Trophoblast cell (in vitro differentiated cells and primary cell): ENCODE results near the gene RPL18A.

ENCODE experiments used
- DNase-seq, 2 donors: peaks; one replicate each; pipeline ENCODE4 v3.0.0-alpha.2; 2016
- H2AFZ ChIP-seq: 2 replicates; pipeline ENCODE4 v1.6.1; 2013; ENCODE audit warnings: low read length, moderate library complexity, mild to moderate bottlenecking; ENCODE audit not compliant: insufficient read depth, poor library complexity
- H2AK5ac ChIP-seq: 2 replicates; pipeline ENCODE4 v1.6.1; 2013; ENCODE audit warnings: mild to moderate bottlenecking, low read length
- H2BK120ac ChIP-seq: 2 replicates; pipeline ENCODE4 v1.6.1; 2013; ENCODE audit warnings: low read length, mild to moderate bottlenecking, moderate library complexity; ENCODE audit not compliant: insufficient read depth, poor library complexity
- H2BK12ac ChIP-seq: 2 replicates; pipeline ENCODE4 v1.6.1; 2013; ENCODE audit warnings: mild to moderate bottlenecking, low read length, moderate library complexity
- H2BK5ac ChIP-seq: 2 replicates; pipeline ENCODE4 v1.6.1; 2013; ENCODE audit warnings: low read length, low read depth, moderate library complexity, mild to moderate bottlenecking; ENCODE audit not compliant: poor library complexity
- H3K14ac ChIP-seq: 2 replicates; pipeline ENCODE4 v1.6.1; 2013; ENCODE audit warnings: mild to moderate bottlenecking, low read length
- H3K18ac ChIP-seq: 2 replicates; pipeline ENCODE4 v1.6.1; 2013; ENCODE audit warnings: mild to moderate bottlenecking, low read length
- H3K23ac ChIP-seq: 2 replicates; pipeline ENCODE4 v1.6.1; 2013; ENCODE audit warnings: low read length
- H3K27ac ChIP-seq: 2 replicates; pipeline ENCODE4 v1.5.1; 2013; ENCODE audit warnings: low read depth, mild to moderate bottlenecking, inconsistent platforms, low read length, moderate library complexity
- H3K27me3 ChIP-seq: 2 replicates; pipeline ENCODE4 v1.6.1; 2013; ENCODE audit warnings: inconsistent platforms, mild to moderate bottlenecking, low read length, moderate library complexity; ENCODE audit not compliant: insufficient read depth
- H3K36me3 ChIP-seq, 2 experiments: 1 replicate in 1 of 2; 2 replicates in 1 of 2; pipeline ENCODE4 v1.6.1; 2013; ENCODE audit warnings: low read length in 2 of 2, mild to moderate bottlenecking in 2 of 2, moderate library complexity in 1 of 2; ENCODE audit not compliant: insufficient read depth in 2 of 2, control insufficient read depth in 1 of 2
- H3K4ac ChIP-seq: 2 replicates; pipeline ENCODE4 v1.6.1; 2013; ENCODE audit warnings: low read depth, mild to moderate bottlenecking, low read length, moderate library complexity
- H3K4me1 ChIP-seq, 2 experiments: 1 replicate in 1 of 2; 2 replicates in 1 of 2; pipeline ENCODE4 v1.6.1; 2013; ENCODE audit warnings: low read length in 2 of 2, mild to moderate bottlenecking in 2 of 2, moderate library complexity in 1 of 2; ENCODE audit not compliant: insufficient read depth in 2 of 2, control insufficient read depth in 1 of 2
- H3K4me2 ChIP-seq: 2 replicates; pipeline ENCODE4 v1.6.1; 2013; ENCODE audit warnings: inconsistent platforms, mild to moderate bottlenecking, low read length, moderate library complexity
- H3K4me3 ChIP-seq: 2 replicates; pipeline ENCODE4 v1.5.1; 2013; ENCODE audit warnings: mild to moderate bottlenecking, low read depth, low read length, inconsistent platforms
- H3K79me1 ChIP-seq: one replicate; pipeline ENCODE4 v1.6.1; 2013; ENCODE audit warnings: low read length
- H3K79me2 ChIP-seq: 2 replicates; pipeline ENCODE4 v1.6.1; 2013; ENCODE audit warnings: low read length, mild to moderate bottlenecking; ENCODE audit not compliant: control insufficient read depth, insufficient read depth, poor library complexity
- H3K9ac ChIP-seq: 2 replicates; pipeline ENCODE4 v1.6.1; 2013; ENCODE audit warnings: mild to moderate bottlenecking, low read length
- H3K9me3 ChIP-seq: 2 replicates; pipeline ENCODE4 v1.6.1; 2013; ENCODE audit warnings: low read depth, mild to moderate bottlenecking, control low read depth, inconsistent platforms, low read length; ENCODE audit not compliant: insufficient read depth
- H4K12ac ChIP-seq: 2 replicates; pipeline ENCODE4 v1.6.1; 2013; ENCODE audit warnings: low read depth, mild to moderate bottlenecking, low read length, moderate library complexity
- H4K8ac ChIP-seq: 2 replicates; pipeline ENCODE4 v1.6.1; 2013; ENCODE audit warnings: low read depth, mild to moderate bottlenecking, low read length, moderate library complexity
- H4K91ac ChIP-seq: one replicate; pipeline ENCODE4 v1.6.1; 2013; ENCODE audit warnings: low read depth, mild to moderate bottlenecking, low read length, moderate library complexity
- WGBS: extraction: QIAGEN DNeasy Blood & Tissue Kit; methylation state at CpG from one replicate; pipeline ENCODE4 v1.1.7; 2013; ENCODE audit warnings: missing lambda C conversion rate; ENCODE audit not compliant: insufficient read length, insufficient coverage; ENCODE audit errors: extremely low coverage; 5-methylcytosine and 5-hydroxymethylcytosine counted together

The RPL18A gene

DNA sequence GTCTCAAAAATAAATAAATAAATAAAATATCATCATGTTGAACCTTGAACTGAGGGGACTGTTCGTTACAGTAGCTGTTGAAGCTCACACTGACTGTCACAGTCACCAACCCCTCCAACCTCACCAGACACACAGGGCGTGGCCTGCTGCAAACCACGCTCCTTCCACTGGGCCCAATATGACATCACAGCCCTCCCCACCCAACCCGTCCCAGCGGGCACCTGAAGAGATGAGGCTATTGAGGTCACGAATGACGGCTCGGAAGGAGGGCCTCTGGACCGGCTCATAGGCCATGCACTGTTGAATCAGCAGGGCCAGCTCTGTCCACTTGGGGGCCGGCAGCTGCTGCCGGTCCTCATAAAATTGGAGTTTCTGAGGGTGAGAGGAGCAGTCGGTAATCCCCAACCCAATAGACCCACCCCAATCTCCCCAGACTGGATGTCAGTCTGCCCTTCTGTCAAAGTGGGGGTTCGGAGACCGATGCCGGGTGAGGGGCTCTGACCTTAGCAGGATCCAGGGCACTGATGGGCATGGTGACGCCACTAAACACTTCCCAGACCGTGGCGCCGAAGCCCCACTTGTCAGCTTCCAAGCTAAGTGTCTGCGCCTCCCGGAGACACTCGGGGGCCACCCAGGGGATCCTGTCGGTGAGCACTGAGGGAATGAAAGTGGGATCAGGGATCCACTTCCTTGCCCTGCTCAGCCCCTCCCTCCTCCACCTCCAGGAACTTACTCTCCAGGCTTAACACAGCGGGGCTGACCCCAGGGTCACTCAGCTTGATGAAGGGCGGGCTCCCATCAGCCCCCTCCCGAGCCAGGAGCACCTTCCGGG, 25.1 kb upstream of the RPL18A start:
- H2BK120ac ChIP-seq = no peak overlapping the region
- no peak overlapping the region for H3K4ac ChIP-seq
- H3K9ac ChIP-seq = no peak overlapping the region
- no peak overlapping the region for H3K27ac ChIP-seq
- H4K91ac ChIP-seq = no peak overlapping the region
- H3K4me2 ChIP-seq = no peak overlapping the region
- no peak overlapping the region for H2BK12ac ChIP-seq
- no peaks in the 10 kb centered on the region for H3K79me2 ChIP-seq
- H2BK5ac ChIP-seq = no peak overlapping the region
- H4K12ac ChIP-seq = no peak overlapping the region
- no CpG with 5 or more reads among the region's 27 CpGs for WGBS
- no peak overlapping the region for H2AK5ac ChIP-seq
- H3K27me3 ChIP-seq = no peaks in the 10 kb centered on the region
- no peaks in the 10 kb centered on the region for H3K36me3 ChIP-seq
- no peak overlapping the region for H3K4me3 ChIP-seq
- H4K8ac ChIP-seq = no peak overlapping the region
- no peaks in the 10 kb centered on the region for H3K9me3 ChIP-seq
- H3K23ac ChIP-seq = no peak overlapping the region
- H3K4me1 ChIP-seq = peaks cover 2 to 6% of the 10 kb centered on the region in 2 experiments
- no peak overlapping the region for H2AFZ ChIP-seq
- H3K79me1 ChIP-seq = peaks cover 2% of the 10 kb centered on the region
- no peak overlapping the region for H3K14ac ChIP-seq
- no peak for DNase-seq
- H3K18ac ChIP-seq = no peak overlapping the region

DNA sequence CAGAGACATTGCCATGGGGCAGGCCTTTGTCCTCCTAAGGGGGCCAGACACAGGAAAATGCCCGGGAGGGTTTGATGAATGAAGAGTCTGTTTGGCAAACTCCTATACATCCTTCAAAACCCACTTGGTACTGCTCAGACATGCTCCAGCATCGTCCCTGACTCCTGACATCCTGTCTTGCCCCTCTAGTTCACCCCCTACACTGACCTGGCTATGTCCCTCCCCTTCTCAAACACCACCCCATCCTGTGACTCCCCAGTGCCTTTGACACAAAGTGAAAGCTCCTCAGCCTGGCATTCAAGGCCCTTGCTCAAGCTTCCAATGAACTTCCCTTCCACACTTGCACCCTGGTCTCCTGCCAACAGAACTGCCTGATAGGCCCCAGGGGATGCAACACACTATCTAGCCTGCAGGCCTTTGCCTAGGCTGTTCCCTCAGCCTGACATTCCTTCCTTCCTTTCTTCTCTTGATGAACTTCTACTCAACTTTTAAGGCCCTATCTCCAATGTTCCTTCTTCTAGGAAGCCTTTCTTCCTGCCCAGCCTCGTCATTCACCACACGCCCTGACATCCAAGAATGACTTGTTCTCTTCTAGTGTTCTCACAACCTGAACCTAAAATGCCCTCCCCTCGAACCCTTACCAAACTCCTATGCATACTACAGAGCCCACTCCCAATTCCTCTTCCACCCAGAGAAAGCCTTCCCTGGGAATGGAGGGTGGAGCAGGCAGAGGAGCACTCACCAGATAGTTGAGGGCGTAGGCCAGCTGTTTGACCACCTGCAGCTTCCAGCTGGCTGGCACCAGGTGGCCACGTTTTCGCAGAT, 24.3 kb upstream of the RPL18A start:
- no peaks in the 10 kb centered on the region for H3K36me3 ChIP-seq
- H3K9me3 ChIP-seq = no peaks in the 10 kb centered on the region
- no CpG with 5 or more reads among the region's 8 CpGs for WGBS
- H4K12ac ChIP-seq = no peak overlapping the region
- no peak overlapping the region for H3K14ac ChIP-seq
- peak in 1 of 2 donors; percentile 20 for DNase-seq
- no peak overlapping the region for H2AK5ac ChIP-seq
- no peaks in the 10 kb centered on the region for H3K79me2 ChIP-seq
- H3K4me2 ChIP-seq = no peak overlapping the region
- H4K8ac ChIP-seq = no peak overlapping the region
- no peak overlapping the region for H3K27ac ChIP-seq
- H2BK5ac ChIP-seq = no peak overlapping the region
- H3K4me3 ChIP-seq = no peak overlapping the region
- H2BK120ac ChIP-seq = no peak overlapping the region
- H3K79me1 ChIP-seq = no peaks in the 10 kb centered on the region
- H2BK12ac ChIP-seq = no peak overlapping the region
- H2AFZ ChIP-seq = no peak overlapping the region
- no peak overlapping the region for H3K23ac ChIP-seq
- H3K4me1 ChIP-seq = peaks cover under 1 to 4% of the 10 kb centered on the region in 2 experiments
- H4K91ac ChIP-seq = no peak overlapping the region
- no peaks in the 10 kb centered on the region for H3K27me3 ChIP-seq
- no peak overlapping the region for H3K4ac ChIP-seq
- no peak overlapping the region for H3K18ac ChIP-seq
- H3K9ac ChIP-seq = no peak overlapping the region

DNA sequence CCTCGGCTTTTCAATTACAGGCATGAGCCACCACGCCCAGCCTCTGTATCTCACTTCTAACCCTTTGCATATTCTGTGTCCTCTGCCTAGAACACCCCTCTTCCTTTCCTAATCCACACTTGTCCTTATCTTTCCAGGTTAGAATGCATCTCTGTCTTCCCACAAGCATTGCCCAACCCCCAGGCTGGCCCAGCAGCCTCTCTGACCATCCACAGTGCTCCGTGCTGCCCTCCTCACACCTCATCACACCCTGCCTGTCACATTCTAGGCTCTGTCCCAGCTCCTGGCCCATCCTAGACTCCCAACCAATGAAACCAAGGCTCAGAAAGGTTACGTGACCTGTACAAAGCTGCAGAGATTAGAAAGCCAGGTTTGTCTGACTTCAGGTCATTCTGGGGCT, 23.2 kb upstream of the RPL18A start:
- no peak overlapping the region for H3K18ac ChIP-seq
- H4K91ac ChIP-seq = no peak overlapping the region
- no CpG with 5 or more reads among the region's 4 CpGs for WGBS
- no peak overlapping the region for H2BK5ac ChIP-seq
- DNase-seq = peak in 1 of 2 donors; percentile 17
- H3K9me3 ChIP-seq = peaks cover 5% of the 10 kb centered on the region
- no peak overlapping the region for H3K23ac ChIP-seq
- no peak overlapping the region for H3K9ac ChIP-seq
- H3K4me2 ChIP-seq = no peak overlapping the region
- no peak overlapping the region for H3K14ac ChIP-seq
- H3K79me1 ChIP-seq = no peaks in the 10 kb centered on the region
- H3K4me3 ChIP-seq = no peak overlapping the region
- H3K4me1 ChIP-seq = peaks cover 0 to 4% of the 10 kb centered on the region in 2 experiments
- H2BK12ac ChIP-seq = no peak overlapping the region
- H3K4ac ChIP-seq = no peak overlapping the region
- no peaks in the 10 kb centered on the region for H3K79me2 ChIP-seq
- H2BK120ac ChIP-seq = no peak overlapping the region
- no peak overlapping the region for H2AK5ac ChIP-seq
- H3K27ac ChIP-seq = no peak overlapping the region
- no peak overlapping the region for H4K12ac ChIP-seq
- H4K8ac ChIP-seq = no peak overlapping the region
- H3K36me3 ChIP-seq = no peaks in the 10 kb centered on the region
- peaks cover 4% of the 10 kb centered on the region for H3K27me3 ChIP-seq
- no peak overlapping the region for H2AFZ ChIP-seq

GRCh38 chr19:17837972-17838371, 21.7 kb upstream of the RPL18A start:
- Histone ChIP-seq H3K79me2 (no peaks in the 10 kb centered on the region), H3K4me1 (peaks cover 2 to 6% of the 10 kb centered on the region in 2 experiments), H3K4me3 (no peak overlapping the region), H3K79me1 (no peaks in the 10 kb centered on the region), H3K14ac (no peak overlapping the region), H4K12ac (no peak overlapping the region), H3K18ac (no peak overlapping the region), H3K36me3 (no peaks in the 10 kb centered on the region), H3K27me3 (peaks cover 12% of the 10 kb centered on the region), H3K27ac (no peak overlapping the region), H2AK5ac (no peak overlapping the region), H3K9me3 (peaks cover 11% of the 10 kb centered on the region), H4K8ac (no peak overlapping the region), H3K4me2 (no peak overlapping the region), H2AFZ (no peak overlapping the region), H2BK12ac (no peak overlapping the region), H4K91ac (no peak overlapping the region), H2BK120ac (no peak overlapping the region), H2BK5ac (no peak overlapping the region), H3K4ac (no peak overlapping the region), H3K9ac (no peak overlapping the region), H3K23ac (no peak overlapping the region)
- DNase-seq = no peak
- WGBS = no CpG with 5 or more reads among the region's 7 CpGs
